ENCODE results near the gene ZDHHC14.

GRCh38 chr6:157630463-157631080 is 249.6 kb downstream of the ZDHHC14 start:
- TF ChIP-seq CTCF (IDR thresholded peaks at IDR 0.05) = no peak
- TF ChIP-seq EP300 (IDR thresholded peaks at IDR 0.05) = no peak
